Vagina (tissue), 2 donors: Measurements from ENCODE around the gene FTSJ1. TPM values are rescaled to one million over a fixed set of nuclear protein-coding genes. Genes with fewer than 3 reads are reported as not detected.

Experiments used
- DNase-seq, 2 donors: peaks; one replicate each; pipeline ENCODE4 v3.0.0-alpha.2; 2017; ENCODE audit errors: extremely low spot score in 2 of 2
- H3K27ac ChIP-seq: fragments of 200-600 bp; sonication (generic); one replicate; pipeline ENCODE4 v1.5.1; 2019
- H3K27me3 ChIP-seq: fragments of 200-600 bp; sonication (generic); one replicate; pipeline ENCODE4 v1.5.1; 2019
- H3K36me3 ChIP-seq, 2 donors: fragments of 200-600 bp; sonication (generic); one replicate each; pipeline ENCODE4 v1.5.1; 2017 to 2019
- H3K4me1 ChIP-seq: fragments of 200-600 bp; sonication (generic); one replicate; pipeline ENCODE4 v1.5.1; 2019
- H3K4me3 ChIP-seq, 2 donors: fragments of 200-600 bp; sonication (generic); 1 replicate in 1 of 2; 2 replicates in 1 of 2; pipeline ENCODE4 v1.5.1; 2016 to 2019
- H3K9me3 ChIP-seq: fragments of 200-600 bp; sonication (generic); one replicate; pipeline ENCODE4 v1.5.1; 2019
- CTCF ChIP-seq, 3 experiments: fragments of 450-650 bp in 2 of 3; fragments of 200-600 bp in 1 of 3; sonication (generic) in 1 of 3; IDR thresholded peaks; one replicate each; pipeline ENCODE4 v1.5.1; 2017 to 2019; ENCODE audit warnings: antibody characterized with exemption in 3 of 3, mild to moderate bottlenecking in 2 of 3, moderate library complexity in 2 of 3
- POLR2A ChIP-seq, 2 donors: fragments of 450-650 bp; IDR thresholded peaks; one replicate each; pipeline ENCODE4 v1.6.1; 2017; ENCODE audit warnings: antibody characterized with exemption in 2 of 2, mild to moderate bottlenecking in 2 of 2, moderate library complexity in 2 of 2
- POLR2AphosphoS5 ChIP-seq, 2 donors: sonication (generic); formaldehyde crosslinking; IDR thresholded peaks; one replicate each; pipeline ENCODE4 v1.9.0; 2017; ENCODE audit warnings: antibody characterized with exemption in 2 of 2, mild to moderate bottlenecking in 2 of 2, low read depth in 1 of 2; ENCODE audit not compliant: insufficient read depth in 1 of 2
- intact Hi-C: fragments of 100-400 bp; cut with DNase I; formaldehyde crosslinking; loops from one replicate; pipeline ENCODE4 v1.15.1; 2023
- total RNA-seq: library from RNA; depleted of rRNA; stranded (reverse); fragments of >200 nt; gene quantifications from one replicate; pipeline ENCODE4 v1.2.3, GENCODE V29; 2016

The FTSJ1 gene
- total RNA-seq, 1 donor from 2014 or later: 31.7 TPM

- TF ChIP-seq POLR2A (IDR thresholded peaks at IDR 0.05): no peak
- TF ChIP-seq POLR2AphosphoS5 (IDR thresholded peaks at IDR 0.05; ENCODE audit: insufficient read depth in 1 of 2, low read depth in 1 of 2): no peak
- no peak for TF ChIP-seq CTCF (IDR thresholded peaks at IDR 0.05)
- intact Hi-C loops: no loop called here
- Histone ChIP-seq H3K36me3 (no peaks in the 10 kb centered on the region), H3K9me3 (no peaks in the 10 kb centered on the region), H3K4me3 (no peak overlapping the region), H3K27me3 (no peaks in the 10 kb centered on the region), H3K4me1 (peaks cover 7% of the 10 kb centered on the region), H3K27ac (no peak overlapping the region)
- no peak for DNase-seq
These were observed 3.8 kb upstream of the FTSJ1 start for GRCh38 chrX:48472225-48472624.

DNA sequence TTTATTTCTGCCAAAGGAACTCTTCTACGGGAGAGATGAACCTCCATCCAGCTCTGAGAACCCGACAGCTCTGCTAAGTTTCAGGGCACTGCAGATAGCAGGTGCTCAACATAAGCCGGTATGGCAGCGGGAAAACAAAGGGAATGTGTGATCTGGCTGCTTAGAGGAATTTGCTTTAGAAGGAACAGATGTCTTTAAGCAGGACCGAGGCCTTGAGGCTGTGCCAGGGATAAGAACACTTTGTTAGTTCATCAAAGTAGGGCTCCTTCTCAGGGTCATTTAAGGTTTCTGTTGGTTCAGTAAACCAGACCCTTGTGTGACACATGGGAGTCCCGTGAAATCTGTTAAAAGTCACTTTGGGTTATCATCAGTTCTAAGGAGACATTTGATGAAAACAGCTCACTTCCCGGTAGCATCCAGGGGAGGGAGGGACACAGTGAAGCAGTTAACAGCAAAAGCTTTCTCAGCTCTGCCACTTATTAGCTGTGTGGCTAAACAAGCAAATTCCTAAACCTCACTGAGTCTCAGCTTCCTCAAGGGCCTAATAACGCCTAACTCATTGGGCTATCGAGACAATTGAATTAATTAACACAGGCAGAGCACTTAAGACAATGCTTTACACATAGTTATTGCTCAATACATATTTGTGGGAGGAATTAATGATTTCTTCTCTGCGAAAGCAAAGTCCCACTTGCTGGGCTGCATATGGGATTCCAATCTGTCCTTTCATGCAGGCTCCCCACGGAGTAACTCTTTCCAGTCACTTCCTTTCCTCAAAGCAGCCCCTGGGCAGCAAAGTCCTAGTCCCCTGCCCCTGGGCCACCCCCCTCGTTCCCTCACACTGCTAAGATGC is 2.9 kb upstream of the FTSJ1 start:
- Histone ChIP-seq H3K36me3 (no peaks in the 10 kb centered on the region), H3K27ac (no peak overlapping the region), H3K27me3 (no peaks in the 10 kb centered on the region), H3K4me1 (peaks cover 8% of the 10 kb centered on the region), H3K4me3 (no peak overlapping the region), H3K9me3 (no peaks in the 10 kb centered on the region)
- TF ChIP-seq CTCF (IDR thresholded peaks at IDR 0.05) (no peak), POLR2A (IDR thresholded peaks at IDR 0.05) (no peak), POLR2AphosphoS5 (IDR thresholded peaks at IDR 0.05; ENCODE audit: insufficient read depth in 1 of 2, low read depth in 1 of 2) (no peak)
- intact Hi-C loops: no loop called here
- no peak for DNase-seq

DNA sequence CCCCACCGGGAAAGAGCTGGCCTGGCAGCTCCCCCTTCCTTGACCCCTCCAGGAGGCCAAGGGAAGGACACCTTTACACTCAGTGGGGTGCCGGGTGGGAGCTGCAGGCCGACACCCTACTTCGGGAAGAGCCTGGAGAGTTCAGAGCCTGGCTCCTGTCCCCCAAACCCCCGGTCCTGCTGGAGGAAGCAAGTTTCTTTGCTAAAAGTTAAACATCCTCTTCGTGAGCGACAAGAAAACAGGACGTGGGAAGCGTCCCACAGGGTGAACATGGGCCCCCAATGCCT is 2.4 kb upstream of the FTSJ1 start:
- no peaks in the 10 kb centered on the region for H3K27me3 ChIP-seq
- intact Hi-C loops: no loop called here
- DNase-seq: no peak
- no peaks in the 10 kb centered on the region for H3K9me3 ChIP-seq
- no peak overlapping the region for H3K27ac ChIP-seq
- H3K36me3 ChIP-seq: no peaks in the 10 kb centered on the region
- H3K4me1 ChIP-seq: peaks cover 8% of the 10 kb centered on the region
- no peak for TF ChIP-seq POLR2A (IDR thresholded peaks at IDR 0.05)
- no peak for TF ChIP-seq CTCF (IDR thresholded peaks at IDR 0.05)
- TF ChIP-seq POLR2AphosphoS5 (IDR thresholded peaks at IDR 0.05; ENCODE audit: insufficient read depth in 1 of 2, low read depth in 1 of 2): no peak
- H3K4me3 ChIP-seq: no peak overlapping the region

DNA sequence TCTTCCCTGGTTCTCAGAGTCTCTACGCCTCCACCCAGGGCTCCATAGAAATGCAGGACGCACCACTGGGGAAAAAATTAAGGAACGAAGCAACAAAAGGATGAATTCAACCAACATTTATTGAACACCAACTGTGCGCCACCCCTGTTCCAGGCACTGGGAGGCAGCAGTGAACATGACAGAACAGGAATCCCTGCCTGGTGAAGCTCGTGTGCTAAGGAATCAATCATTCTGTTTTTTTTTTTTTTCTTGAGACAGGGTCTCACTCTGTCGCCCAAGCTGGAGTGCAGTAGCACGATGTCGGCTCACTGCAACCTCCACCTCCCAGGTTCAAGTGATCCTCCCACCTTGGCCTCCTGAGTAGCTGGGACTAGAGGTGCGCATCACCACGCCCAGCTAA is 1.9 kb upstream of the FTSJ1 start:
- no peaks in the 10 kb centered on the region for H3K9me3 ChIP-seq
- DNase-seq: no peak
- H3K4me3 ChIP-seq: no peak overlapping the region
- H3K4me1 ChIP-seq: peaks cover 8% of the 10 kb centered on the region
- intact Hi-C loops: no loop called here
- H3K36me3 ChIP-seq: no peaks in the 10 kb centered on the region
- H3K27me3 ChIP-seq: no peaks in the 10 kb centered on the region
- TF ChIP-seq CTCF (IDR thresholded peaks at IDR 0.05): no peak
- no peak for TF ChIP-seq POLR2A (IDR thresholded peaks at IDR 0.05)
- no peak for TF ChIP-seq POLR2AphosphoS5 (IDR thresholded peaks at IDR 0.05; ENCODE audit: insufficient read depth in 1 of 2, low read depth in 1 of 2)
- H3K27ac ChIP-seq: no peak overlapping the region

DNA sequence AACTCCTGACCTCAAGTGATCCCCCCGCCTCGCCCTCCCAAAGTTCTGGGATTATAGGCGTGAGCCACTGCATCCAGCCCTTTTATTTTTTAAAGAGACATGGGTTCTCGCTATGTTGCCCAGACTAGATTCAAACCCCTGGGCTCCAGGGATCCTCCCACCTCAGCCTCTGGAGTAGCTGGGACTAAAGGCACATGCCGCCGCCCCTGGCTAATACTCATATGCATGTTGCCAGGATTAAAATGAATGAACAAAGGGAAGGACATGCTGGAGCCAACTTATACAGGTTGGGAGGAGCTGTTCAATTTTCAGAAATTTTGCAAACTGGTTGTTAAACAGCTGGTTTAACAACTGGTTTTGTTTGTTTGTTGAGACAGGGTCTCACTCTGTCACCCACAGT is 1.4 kb upstream of the FTSJ1 start:
- H3K27ac ChIP-seq: no peak overlapping the region
- no peaks in the 10 kb centered on the region for H3K36me3 ChIP-seq
- intact Hi-C loops: no loop called here
- H3K4me1 ChIP-seq: peaks cover 8% of the 10 kb centered on the region
- H3K4me3 ChIP-seq: no peak overlapping the region
- H3K27me3 ChIP-seq: no peaks in the 10 kb centered on the region
- TF ChIP-seq CTCF (IDR thresholded peaks at IDR 0.05): no peak
- TF ChIP-seq POLR2AphosphoS5 (IDR thresholded peaks at IDR 0.05; ENCODE audit: insufficient read depth in 1 of 2, low read depth in 1 of 2): no peak
- no peak for TF ChIP-seq POLR2A (IDR thresholded peaks at IDR 0.05)
- no peaks in the 10 kb centered on the region for H3K9me3 ChIP-seq
- no peak for DNase-seq
